HG02885 (cell line): ENCODE measurements around the gene UST.
A peak's percentile ranks its signal among the peaks of the same experiment; 100 is the strongest.

ENCODE experiments used
- ATAC-seq: cut with Tn5 transposase; IDR thresholded peaks from one replicate; pipeline ENCODE4 v1.9.1; 2021; ENCODE audit warnings: mild to moderate bottlenecking; ENCODE audit not compliant: unreplicated experiment, poor library complexity

The UST gene

GRCh38 chr6:149071997-149072396 is 325.2 kb downstream of the UST start:
- no peak for ATAC-seq

GRCh38 chr6:149074832-149075258 is 328.0 kb downstream of the UST start:
- no peak for ATAC-seq

DNA sequence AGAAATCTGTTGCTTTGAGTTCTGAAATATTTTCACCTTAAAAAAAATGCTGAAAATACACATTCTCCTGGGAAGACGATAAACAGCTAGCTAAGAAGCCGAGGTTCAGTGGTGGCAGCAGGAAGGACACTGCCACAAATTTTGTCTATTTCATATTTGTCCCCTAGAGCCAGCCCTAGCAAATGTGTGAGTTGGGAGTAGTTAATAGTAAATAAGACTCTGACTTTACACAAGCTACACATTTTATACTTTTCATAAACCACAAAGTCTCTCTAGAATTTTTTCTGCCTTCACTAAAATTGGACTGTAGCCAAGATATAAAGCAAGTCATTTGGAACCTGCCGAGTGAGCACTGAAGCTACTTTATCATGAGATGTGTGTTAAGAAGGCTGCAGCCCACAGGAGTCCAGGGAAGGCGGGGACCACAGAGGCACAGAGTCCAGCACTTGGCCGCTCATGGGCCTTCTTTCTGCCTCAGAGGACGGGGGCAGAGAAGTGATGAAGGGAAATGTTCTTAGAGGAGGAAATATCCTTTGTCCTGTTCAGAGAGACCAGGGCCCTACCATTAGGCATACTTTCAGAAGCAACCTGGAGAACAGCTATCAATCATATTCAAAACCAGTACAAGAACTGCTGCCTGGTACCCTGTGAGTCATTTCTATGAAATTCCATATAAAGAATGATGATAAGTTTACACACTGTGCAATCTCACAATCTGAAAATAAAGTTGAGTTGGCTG is 329.0 kb downstream of the UST start:
- no peak for ATAC-seq

- ATAC-seq, result no peak
Observed at GRCh38 chr6:149076355-149076734, 329.5 kb downstream of the UST start.

DNA sequence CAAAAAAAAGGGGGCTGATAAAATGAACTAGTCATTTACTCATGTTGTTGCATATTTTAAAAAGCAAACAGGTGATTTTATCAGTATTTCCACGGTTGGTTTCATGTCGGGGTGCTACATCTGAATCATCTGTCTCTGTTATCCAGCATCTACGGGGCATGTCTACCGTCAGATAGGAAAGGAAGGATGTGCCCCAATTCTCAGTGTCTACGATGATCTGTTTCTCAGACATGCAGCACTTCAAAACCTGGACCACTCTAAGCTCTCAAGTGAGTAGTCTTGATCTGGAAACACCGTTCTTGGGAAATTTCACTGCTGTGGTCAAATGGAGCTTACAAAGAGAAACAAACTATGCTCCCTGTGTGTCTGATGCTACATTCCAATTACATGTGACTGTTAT is 330.4 kb downstream of the UST start:
- ATAC-seq, result no peak

- ATAC-seq, result no peak
Observed at GRCh38 chr6:149078211-149078782, 331.5 kb downstream of the UST start.

DNA sequence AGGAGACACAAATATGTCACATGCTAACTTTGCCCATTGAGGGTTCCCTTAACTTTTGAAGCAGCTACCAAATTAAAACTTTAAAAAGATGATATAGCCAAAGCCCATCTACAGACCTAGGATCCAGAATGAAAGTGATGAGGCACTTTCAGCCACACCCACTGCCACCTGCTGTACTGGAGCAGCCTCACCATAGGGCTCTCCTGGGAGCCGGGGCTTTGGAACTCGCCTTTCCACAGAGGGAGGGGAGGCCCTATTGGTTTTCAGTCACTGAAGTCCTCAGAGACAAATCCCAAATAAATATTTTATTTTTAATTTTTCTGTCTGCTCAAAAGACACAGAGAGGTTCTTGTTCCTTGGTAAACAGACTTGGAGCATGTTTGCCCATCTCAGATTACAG is 332.6 kb downstream of the UST start:
- no peak for ATAC-seq

- ATAC-seq, result no peak
Observed at GRCh38 chr6:149079911-149080491, 333.2 kb downstream of the UST start.

DNA sequence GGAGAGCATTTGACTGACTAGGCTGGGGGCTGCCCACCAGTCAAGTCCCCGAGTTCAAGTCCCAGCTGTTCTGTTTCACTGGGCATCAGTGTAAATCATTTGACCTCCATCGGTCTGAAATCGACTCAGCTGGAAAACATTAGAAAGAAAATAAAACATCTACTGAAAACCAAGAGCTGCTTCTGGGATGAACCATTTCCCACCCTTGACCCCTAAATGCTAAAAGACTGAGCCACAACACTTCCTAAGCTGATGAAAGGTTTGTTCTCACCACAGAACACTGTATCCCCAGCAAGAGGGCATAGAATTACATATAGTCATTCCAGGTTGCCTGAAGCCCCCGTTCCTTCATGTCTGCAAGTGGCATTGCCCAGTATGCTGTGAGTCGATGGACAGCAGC is 333.7 kb downstream of the UST start:
- no peak for ATAC-seq

- no peak for ATAC-seq
Observed at GRCh38 chr6:149081281-149081680, 334.5 kb downstream of the UST start.

DNA sequence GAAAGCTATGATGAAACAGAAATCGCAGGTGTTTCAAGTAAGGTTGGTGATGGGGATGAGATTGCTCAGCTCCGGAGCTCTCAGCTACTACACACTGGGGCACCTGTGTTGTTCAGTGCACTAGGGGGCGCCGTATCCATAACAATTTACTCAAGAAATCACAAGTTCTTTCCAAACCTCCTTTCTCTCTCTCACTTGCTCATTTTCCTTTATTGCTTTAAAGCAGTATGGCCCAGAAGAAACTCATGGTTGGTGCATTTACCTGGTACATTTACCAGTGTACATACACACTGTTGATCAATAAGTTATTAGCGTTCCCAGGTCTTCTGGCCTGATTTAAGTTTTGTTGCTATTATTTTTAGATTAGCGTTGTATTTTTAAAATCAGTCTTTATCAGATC is 335.5 kb downstream of the UST start:
- peak; percentile 83 for ATAC-seq

DNA sequence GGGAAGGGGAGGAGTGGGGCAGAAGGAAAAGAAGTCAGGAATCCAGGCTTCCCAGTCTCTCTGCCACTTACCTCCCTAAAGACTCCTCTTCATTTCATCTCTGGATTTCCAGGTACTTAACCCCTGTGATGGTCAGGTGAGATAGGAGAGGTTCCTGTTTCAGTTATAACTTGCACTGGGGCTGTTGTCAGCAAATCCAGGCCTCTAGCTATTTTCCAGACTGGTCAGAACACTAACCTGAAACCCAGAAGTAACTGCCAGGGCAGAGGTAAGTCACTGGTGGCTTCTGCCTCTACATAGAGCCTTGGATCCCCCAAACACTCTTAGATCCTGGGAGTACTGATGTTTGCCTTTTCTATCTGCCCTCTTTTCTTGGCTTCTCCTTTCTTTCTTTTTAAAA is 337.2 kb downstream of the UST start:
- no peak for ATAC-seq

- no peak for ATAC-seq
Observed at GRCh38 chr6:149084808-149085556, 338.2 kb downstream of the UST start.

DNA sequence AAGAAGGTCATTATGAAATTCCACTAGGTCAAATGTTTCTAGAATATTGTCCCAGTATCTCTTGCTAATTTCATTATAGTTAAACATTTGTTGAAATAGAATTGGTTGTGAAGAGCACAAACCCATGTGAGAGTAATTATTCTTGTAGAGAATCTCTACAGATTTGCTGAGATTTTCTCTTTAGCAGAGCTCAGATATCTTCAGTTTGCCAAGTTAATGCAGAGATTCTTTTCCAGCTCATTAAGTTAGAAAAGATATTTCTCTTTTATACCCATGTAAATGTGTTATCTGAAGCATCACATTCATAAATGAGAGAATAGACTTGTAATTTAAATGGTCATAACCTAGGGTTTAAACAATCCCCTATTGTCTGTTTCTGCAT is 338.7 kb downstream of the UST start:
- ATAC-seq, result no peak

- ATAC-seq, result no peak
Observed at GRCh38 chr6:149086363-149086762, 339.5 kb downstream of the UST start.

GRCh38 chr6:149087898-149088297 is 341.1 kb downstream of the UST start:
- no peak for ATAC-seq

- ATAC-seq, result no peak
Observed at GRCh38 chr6:149088361-149088760, 341.5 kb downstream of the UST start.

DNA sequence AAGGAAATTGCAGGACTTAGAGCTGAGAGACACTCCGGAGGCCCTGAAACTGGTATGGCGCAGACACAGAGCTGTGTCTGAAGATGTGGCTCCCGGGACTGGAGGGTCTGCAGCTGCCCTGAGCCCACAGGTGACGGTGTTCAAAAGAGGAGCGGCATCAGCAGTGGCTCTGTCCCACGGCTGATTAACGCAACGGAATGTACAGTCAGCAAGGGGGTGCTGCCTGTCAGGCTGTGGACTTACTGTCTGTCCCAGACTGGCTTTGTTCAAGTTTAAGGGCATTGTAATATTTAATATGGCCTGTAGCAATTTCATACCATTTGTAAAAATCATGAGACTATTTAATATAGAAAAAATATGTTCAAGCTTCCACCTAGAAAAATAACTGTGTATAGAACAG is 342.7 kb downstream of the UST start:
- ATAC-seq, result no peak

DNA sequence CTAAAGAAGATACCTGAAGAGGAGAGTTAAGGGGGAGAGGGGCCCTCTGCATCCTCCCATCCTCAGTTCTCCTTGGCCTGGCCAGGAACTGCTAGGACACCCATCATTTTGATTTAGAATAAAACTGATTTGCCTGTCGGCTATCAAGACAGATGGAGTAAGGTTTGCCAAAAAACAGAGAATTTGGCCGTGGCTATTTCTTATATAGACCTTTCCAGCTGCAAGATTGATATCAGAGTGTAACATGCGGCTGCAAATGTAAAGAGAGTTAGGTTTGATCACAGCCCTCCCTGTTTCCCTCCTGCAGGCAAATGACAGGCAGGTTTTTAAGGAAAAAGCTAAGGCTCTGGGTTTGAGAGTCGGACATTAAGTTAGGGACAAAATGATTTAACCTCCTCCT is 344.1 kb downstream of the UST start:
- ATAC-seq, result no peak

- no peak for ATAC-seq
Observed at GRCh38 chr6:149093643-149094042, 346.8 kb downstream of the UST start.

GRCh38 chr6:149094156-149094555 is 347.3 kb downstream of the UST start:
- no peak for ATAC-seq
